Measurements from ENCODE around the gene FBN1. TPM values are rescaled to one million over a fixed set of nuclear protein-coding genes. Genes with fewer than 3 reads are reported as not detected.

FBN1 gene
- total RNA-seq, 1 donor from 2014 or later, result 78.8 TPM

GRCh38 chr15:48537271-48538113 lies 108.0 kb downstream of the FBN1 start:
- Histone ChIP-seq H3K9ac (no peak overlapping the region), H3K4me1 (no peaks in the 10 kb centered on the region), H3K27me3 (no peaks in the 10 kb centered on the region), H3K9me3 (ENCODE audit: low read depth) (no peaks in the 10 kb centered on the region), H2AFZ (replicated peaks) (no peak overlapping the region), H3K27ac (no peak overlapping the region), H3K36me3 (no peaks in the 10 kb centered on the region), H4K20me1 (ENCODE audit: low read depth) (no peaks in the 10 kb centered on the region), H3K4me2 (no peak overlapping the region), H3F3A (ENCODE audit: low read depth) (no peaks in the 10 kb centered on the region), H3K4me3 (no peak overlapping the region), H3K79me2 (ENCODE audit: low read depth) (no peaks in the 10 kb centered on the region)
- Mint-ChIP-seq H3K4me1 (peaks cover 7% of the 10 kb centered on the region), H3K27me3 (ENCODE audit: insufficient read depth, low read depth) (no peaks in the 10 kb centered on the region), H3K36me3 (no peaks in the 10 kb centered on the region), H3K9me3 (no peaks in the 10 kb centered on the region), H3K27ac (no peak overlapping the region), H3K4me3 (no peak overlapping the region)
- no peak for TF ChIP-seq EZH2 (IDR thresholded peaks at IDR 0.05)
- no peak for TF ChIP-seq CTCF (IDR thresholded peaks at IDR 0.05)
- TF ChIP-seq EZH2phosphoT487 (IDR thresholded peaks at IDR 0.05), result no peak
- DNase-seq (ENCODE audit: low spot score), result no peak

- no peak for DNase-seq (ENCODE audit: low spot score)
- H3K27me3 Mint-ChIP-seq (ENCODE audit: insufficient read depth, low read depth), result no peaks in the 10 kb centered on the region
- Histone ChIP-seq H3K79me2 (ENCODE audit: low read depth) (no peaks in the 10 kb centered on the region), H3K9ac (no peak overlapping the region), H3K4me3 (no peak overlapping the region), H3F3A (ENCODE audit: low read depth) (no peaks in the 10 kb centered on the region), H3K27me3 (no peaks in the 10 kb centered on the region), H4K20me1 (ENCODE audit: low read depth) (no peaks in the 10 kb centered on the region), H2AFZ (replicated peaks) (no peak overlapping the region), H3K27ac (no peak overlapping the region), H3K36me3 (no peaks in the 10 kb centered on the region), H3K4me1 (no peaks in the 10 kb centered on the region), H3K4me2 (no peak overlapping the region), H3K9me3 (ENCODE audit: low read depth) (no peaks in the 10 kb centered on the region)
- H3K4me1 Mint-ChIP-seq, result peaks cover 7% of the 10 kb centered on the region
- TF ChIP-seq EZH2 (IDR thresholded peaks at IDR 0.05), result no peak
- no peak for TF ChIP-seq CTCF (IDR thresholded peaks at IDR 0.05)
- TF ChIP-seq EZH2phosphoT487 (IDR thresholded peaks at IDR 0.05), result no peak
- H3K4me3 Mint-ChIP-seq, result no peak overlapping the region
- no peaks in the 10 kb centered on the region for H3K36me3 Mint-ChIP-seq
- no peaks in the 10 kb centered on the region for H3K9me3 Mint-ChIP-seq
- no peak overlapping the region for H3K27ac Mint-ChIP-seq
Measured at GRCh38 chr15:48536681-48537091, 108.8 kb downstream of the FBN1 start.

GRCh38 chr15:48533982-48534381 lies 111.5 kb downstream of the FBN1 start:
- TF ChIP-seq EZH2phosphoT487 (IDR thresholded peaks at IDR 0.05) (no peak), EZH2 (IDR thresholded peaks at IDR 0.05) (no peak), CTCF (IDR thresholded peaks at IDR 0.05) (no peak)
- no peaks in the 10 kb centered on the region for H3K79me2 ChIP-seq (ENCODE audit: low read depth)
- no peaks in the 10 kb centered on the region for H3K27me3 ChIP-seq
- Mint-ChIP-seq H3K9me3 (no peaks in the 10 kb centered on the region), H3K27me3 (ENCODE audit: insufficient read depth, low read depth) (no peaks in the 10 kb centered on the region), H3K36me3 (no peaks in the 10 kb centered on the region), H3K27ac (no peak overlapping the region), H3K4me1 (peaks cover 6% of the 10 kb centered on the region), H3K4me3 (no peak overlapping the region)
- H3K27ac ChIP-seq, result no peak overlapping the region
- H4K20me1 ChIP-seq (ENCODE audit: low read depth), result no peaks in the 10 kb centered on the region
- H3K9ac ChIP-seq, result no peak overlapping the region
- no peaks in the 10 kb centered on the region for H3K9me3 ChIP-seq (ENCODE audit: low read depth)
- no peak overlapping the region for H2AFZ ChIP-seq (replicated peaks)
- H3K4me2 ChIP-seq, result no peak overlapping the region
- H3F3A ChIP-seq (ENCODE audit: low read depth), result no peaks in the 10 kb centered on the region
- DNase-seq (ENCODE audit: low spot score), result no peak
- no peaks in the 10 kb centered on the region for H3K36me3 ChIP-seq
- H3K4me3 ChIP-seq, result no peak overlapping the region
- H3K4me1 ChIP-seq, result no peaks in the 10 kb centered on the region

Measured in neural progenitor cell (in vitro differentiated cells).